Activated CD4-positive, alpha-beta T cell treated with anti-CD3 and anti-CD28 coated beads for 1 hour (primary cell): ENCODE measurements around the gene ARSD.
"Not testable (repeated sequence)": the region's sequence is repeated elsewhere in the genome, so short reads cannot be mapped to it uniquely, and the experiment has no call there.

ENCODE experiments used
- DNase-seq: peaks from one replicate; pipeline ENCODE4 v3.0.0-alpha.2; 2020

ARSD gene

DNA sequence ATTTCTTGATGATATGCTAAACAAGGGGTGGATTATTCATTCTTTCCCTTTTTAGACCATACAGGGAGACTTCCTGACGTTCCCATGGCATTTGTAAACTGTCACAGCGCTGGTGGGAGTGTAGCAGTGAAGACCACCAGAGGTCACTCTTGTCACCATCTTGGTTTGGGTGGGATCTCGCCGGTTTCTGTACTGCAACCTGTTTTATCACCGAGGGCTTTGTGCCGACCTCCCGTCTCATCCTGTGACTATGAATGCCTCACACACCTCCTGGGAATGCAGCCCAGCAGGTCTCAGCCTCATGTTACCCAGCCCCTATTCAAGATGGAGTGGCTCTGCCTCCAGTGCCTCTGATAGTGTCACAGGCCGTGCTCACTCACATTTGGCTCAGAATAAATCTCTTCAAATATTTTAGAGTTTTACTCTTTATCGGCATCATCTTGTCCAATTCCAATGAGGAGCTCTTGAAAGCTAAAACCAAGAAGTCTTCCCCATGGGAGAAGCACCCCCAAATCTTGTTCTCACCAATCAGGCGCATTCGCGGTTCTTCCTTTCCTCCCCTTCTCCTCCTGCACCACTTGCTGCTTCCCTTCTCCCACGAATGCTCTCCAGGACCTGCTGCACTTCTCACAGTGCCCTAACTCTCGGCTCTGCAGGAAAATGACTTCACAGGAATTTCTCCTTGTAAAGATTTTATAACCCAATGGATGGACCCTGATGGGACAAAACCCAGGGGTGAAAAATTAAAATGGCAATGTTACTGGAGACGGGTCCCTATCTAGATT, 39.2 kb downstream of the ARSD start:
- DNase-seq, result not testable (repeated sequence)

DNA sequence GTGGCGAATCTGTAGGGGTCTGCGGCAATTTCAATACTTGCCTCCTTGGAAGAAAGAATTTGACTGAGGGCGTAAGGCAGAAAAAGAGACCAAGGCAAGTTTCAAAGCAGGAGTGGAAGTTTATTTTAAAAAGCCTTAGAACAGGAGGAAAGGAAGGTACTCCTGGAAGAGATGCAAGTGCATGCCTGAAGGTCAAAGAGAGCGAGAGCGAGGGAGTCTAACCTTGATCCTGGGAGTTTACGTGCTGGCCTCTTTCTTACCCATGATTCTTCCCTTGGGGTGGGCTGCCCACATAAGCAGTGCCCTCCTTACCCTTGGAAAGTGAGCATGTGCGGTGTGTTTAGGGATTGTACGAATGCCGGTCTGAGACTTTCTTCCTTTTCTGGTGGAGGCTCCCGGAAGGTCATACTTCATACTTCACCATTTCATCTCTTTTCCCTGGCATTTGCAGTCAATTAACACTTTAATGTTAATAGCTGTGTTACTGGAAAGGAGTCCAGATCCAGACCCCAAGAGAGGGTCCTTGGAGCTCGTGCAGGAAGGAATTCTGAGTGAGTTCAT, 40.0 kb downstream of the ARSD start:
- DNase-seq, result no peak

DNA sequence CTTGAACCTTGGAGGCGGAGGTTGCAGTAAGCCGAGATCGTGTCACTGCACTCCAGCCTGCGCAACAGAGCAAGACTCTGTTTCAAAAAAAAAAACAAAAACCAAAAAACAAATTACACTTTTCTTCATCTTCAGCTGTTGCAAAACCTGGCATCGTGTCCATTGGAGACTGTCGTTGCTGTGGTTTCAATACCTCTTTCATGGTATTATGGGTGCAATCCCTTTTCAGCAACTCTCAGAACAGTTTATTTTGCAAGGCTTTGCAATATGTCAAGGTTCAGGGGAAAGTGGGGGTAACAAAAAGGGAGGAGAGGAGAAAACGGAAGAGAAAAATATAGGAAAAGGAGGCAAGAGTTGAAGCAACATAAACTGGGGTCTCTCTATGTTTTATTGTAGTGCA, 40.8 kb downstream of the ARSD start:
- no peak for DNase-seq

DNA sequence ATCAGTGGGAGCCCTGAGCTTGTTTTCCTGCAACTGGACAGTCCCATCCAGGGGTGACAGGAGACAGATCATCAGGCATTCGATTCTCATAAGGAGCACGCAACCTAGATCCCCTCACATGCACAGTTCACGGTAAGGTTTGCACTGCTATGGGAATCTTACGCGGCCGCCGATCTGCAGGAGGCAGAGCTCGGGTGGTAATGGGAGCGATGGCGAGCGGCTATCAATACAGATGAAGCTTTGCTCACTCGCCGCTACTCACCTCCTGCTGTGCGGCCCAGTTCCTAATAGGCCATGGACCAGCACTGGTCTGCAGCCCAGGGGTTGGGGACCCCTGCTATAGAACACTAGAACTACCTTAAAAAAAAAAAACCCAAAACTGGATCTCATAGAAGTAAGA, 45.4 kb downstream of the ARSD start:
- no peak for DNase-seq

DNA sequence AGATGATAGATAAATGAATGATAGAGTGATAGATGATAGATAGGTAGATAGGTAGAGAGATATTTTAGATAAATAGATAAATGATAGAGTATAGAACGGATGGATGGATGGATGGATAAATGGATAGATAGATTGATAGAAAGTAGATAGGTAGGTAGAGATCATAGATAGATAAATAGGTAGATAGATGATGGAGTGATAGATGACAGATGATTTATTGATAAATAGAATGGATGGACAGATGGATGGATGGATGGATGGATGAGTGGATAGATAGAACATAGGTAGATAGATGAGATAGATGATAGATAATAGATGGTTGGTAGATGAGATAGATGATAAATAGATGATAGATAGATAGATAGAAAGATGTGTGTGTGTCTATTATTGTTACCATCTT, 49.5 kb downstream of the ARSD start:
- no peak for DNase-seq

DNA sequence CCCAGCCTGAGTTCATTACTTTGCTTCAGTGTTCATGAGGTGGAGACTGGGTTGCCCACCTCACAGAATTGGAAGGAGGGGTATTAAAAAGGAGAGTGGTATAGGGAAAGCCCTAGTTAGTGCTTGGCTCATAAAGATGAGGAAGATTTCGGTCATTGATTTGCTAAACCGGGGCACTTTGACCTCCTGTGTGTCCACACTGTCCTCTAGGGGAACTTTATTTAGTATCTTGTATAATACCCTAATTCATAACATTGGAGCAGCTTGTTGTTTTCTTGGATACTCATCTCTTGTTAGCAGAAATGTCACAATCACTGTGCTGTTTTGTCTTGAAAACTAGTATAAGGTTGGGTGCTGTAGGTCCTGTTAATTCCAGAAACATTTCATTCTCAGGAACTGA, 50.6 kb downstream of the ARSD start:
- no peak for DNase-seq

DNA sequence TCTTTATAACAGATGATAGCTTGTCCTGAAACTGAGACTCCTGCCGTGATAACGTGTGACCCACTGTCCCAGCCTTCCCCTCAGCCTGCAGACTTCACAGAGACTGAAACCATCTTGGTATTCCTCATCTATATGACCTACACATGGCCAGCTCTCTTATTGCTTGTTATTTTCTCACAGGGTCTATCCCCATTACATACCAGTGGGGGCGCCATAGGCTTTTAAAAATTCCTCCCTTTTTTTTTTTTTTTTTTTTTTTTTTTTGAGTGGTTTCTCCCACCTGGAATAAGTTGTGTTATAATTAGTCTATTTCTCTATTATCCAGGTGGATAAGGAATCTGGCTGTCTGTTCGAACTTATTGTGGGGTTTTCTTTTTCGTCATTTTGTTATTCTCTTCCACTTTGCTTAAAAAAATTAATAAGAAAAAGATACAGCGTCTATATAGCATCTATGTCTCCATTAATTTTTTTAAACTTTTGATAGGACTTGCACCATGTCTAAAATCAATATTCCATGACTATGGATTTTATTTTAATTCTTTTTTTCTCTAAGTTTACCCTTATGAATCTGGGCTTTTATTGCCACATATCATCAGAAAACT, 53.2 kb downstream of the ARSD start:
- DNase-seq, result no peak

DNA sequence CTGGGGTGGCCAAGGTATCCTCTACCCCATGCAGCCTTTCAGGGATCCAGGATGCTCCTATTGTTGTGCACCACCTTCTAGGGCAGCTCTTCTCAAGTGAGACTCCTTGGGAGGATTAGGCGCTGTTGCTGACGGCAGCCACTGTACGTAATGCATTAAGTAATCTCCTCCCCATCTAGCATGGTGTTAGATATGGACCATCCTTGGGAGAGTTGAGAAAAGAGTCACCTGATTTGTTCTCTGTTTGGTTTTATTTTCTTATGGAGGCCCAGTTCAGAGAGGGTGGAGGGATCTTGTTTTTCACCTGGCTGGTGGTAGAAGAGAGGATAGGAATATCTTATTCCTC, 54.0 kb downstream of the ARSD start:
- DNase-seq, result no peak

DNA sequence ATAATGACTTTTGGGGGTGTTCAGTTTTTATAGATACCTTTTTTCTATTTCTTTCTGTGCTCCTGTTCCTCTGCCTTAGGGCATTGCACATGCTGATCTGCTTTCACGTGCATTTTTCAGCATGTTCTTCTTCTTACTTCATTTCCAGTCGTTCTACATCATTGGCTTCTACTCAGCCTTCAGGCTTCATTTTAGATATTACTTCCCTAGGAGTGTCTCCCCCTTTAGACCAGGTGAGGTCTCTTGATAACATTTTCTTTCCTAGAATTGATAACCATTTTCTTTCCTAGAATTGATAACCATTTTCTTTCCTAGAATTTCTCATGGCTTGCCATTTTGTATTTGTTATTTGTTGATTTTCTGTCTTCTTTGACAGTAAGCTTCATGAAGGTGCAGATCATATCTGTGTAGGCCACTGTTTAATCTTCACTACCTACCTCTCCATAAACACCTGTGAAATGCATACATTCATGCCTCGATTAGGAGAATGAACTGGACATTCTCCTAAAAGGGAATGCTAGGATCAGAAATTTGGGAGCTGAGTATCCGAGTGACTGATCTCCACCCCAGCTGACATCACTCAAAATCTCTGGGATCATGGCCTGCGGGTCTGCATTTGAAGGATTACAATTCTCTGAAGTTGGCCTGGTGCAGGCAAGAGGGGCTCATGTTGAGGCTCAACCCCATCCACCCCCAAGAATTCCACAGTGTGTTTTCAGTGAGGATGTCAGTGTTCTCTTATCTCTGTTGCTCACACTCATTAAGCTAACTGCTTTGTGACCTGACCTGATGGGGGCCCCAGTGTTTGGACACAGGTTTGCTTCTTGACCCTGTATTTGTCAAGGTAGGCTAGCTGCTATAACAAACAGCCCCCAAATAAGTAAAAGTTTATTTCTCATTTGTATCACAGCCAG, 54.7 kb downstream of the ARSD start:
- DNase-seq, result no peak

DNA sequence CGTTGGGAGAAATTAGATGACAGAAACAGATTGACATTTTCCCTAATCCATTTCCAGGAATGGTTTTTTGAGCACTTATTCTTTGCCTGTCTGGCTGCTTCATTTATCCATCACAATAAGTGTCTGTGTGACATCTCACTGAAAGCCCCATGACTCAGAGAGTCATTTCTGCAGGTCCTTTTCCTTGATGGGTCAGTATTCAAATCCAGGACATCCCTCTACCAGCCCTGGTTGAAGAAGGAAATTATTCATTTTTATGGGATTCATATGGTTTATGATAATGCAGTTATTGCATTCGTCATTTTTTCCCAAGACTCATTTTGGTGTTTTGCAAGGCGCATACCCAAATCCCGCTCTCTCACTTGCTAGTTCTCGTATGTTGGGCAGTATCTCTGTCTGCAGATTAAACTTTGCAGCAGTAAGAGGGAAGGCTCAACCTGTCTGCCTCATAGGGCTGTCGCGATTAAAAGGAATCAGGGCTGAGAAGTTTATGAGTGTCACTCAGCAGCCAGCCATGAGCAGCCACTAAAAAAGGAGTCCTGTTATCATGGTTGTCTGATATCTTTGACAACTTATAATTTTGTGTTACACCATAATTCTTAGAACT, 56.4 kb downstream of the ARSD start:
- DNase-seq, result no peak

DNA sequence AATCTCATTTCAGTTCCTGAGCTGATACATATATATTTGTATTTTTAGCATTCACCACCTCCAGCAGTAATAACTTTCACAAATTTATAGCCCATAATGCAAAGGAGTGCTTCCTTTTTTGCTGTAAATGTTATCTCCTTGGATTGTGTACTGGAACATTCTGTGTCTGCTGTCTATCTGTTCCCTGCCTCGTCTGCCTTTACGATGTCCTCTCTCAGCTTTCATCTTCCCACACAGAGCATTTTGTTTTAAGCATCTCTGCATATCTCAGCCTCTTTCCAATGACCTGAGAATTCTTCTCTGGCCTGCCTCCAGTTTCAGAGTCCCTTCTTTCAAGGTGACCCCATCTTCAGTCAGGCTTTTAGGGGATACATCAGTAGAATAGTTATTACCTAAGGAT, 57.3 kb downstream of the ARSD start:
- no peak for DNase-seq

DNA sequence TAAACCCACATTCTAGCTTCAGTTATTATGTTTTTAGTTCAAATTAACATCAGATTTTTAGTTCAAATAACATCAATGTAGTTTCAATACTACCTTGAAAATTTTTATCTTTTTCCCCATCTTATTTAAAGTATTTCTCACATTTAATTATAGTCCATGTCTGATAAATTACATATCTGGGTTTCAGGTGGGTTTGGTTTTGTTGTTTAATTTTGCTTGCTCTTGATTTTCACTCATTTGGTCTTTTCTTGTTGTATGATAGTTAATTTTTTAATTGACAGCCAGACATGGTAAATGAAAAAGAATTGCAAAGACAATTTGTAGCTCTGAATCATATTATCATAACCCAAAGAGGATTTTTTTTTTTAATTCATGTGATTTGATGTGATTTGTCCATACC, 58.5 kb downstream of the ARSD start:
- no peak for DNase-seq

DNA sequence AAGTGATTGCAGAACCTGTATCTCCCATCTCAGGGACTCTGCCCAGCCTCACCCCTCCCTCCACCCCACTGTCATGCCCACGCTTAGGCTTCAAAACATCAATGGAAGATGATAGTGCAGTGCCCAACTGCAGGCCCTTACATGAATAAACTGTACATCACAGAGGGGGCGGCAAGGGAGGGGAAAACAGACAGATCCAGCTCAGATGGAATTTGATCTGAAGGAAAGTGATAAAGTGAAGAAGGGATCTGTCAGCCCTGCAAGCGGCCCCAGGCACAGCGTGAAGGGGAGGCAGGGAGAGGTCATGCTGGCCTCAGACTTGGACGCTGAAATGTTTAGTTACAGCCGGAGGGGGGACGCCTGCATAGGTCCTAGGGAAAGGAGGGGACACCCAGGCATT, 61.9 kb downstream of the ARSD start:
- DNase-seq, result no peak

DNA sequence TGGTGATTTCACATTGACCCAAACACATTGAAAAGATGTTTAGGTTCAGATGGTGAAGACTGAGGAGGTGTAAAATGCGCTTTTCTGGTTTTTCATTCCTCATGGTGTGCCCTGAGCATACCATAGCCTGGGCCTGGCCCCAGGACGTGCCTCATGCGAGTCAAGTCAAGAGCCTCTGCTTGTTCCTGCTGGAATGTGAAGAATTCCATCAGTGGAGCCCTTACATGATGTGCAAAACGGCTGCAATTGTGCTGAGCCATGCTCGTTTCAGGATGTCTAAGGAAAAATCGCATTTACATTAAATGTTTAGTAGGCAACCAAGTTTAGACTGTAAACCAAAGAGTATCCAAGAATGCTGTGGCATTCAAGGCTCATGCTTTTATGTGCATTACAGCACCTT, 65.5 kb downstream of the ARSD start:
- no peak for DNase-seq

DNA sequence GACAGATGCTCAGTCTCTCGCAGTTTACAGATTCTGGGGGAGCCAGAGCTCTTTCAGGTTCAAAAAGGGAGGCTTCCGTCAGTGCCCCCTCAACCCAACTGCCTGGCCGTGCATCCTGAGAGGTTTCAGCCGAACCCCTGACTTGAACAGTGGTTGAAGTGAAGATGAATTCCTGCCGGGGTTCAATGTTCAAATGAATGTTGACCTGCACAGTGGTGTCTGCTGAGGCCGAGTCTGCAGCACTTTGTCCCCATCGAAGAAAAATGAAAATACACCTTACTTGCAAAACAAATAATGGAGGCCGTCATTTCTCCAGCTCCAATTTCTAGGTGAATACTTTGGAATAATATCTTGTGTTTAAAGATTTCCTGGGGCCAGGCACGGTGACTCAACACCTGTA, 66.7 kb downstream of the ARSD start:
- DNase-seq, result no peak

DNA sequence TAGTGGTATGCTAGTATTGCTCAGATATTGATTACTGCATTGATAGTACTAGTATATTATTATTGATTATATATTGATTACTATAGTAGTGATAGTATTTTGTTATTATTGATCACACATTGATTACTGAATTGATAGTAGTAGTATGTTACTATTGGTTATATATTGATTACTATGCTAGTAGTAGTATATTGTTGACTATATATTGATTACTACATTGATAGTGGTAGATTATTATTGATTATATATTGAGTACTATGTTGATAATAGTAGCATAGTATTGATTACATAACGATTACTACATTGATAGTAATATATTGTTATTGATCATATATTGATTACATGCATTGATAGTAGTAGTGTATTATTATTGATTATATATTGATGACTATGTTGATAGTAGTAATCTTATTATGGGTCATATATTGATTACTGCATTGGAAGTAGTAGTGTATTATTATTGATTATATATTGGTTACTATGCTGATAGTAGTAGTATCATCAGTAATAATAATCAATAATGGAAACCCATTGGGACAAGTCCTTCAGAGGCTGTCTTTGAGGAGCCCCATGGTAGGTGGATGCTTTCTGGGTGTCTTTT, 69.8 kb downstream of the ARSD start:
- no peak for DNase-seq

DNA sequence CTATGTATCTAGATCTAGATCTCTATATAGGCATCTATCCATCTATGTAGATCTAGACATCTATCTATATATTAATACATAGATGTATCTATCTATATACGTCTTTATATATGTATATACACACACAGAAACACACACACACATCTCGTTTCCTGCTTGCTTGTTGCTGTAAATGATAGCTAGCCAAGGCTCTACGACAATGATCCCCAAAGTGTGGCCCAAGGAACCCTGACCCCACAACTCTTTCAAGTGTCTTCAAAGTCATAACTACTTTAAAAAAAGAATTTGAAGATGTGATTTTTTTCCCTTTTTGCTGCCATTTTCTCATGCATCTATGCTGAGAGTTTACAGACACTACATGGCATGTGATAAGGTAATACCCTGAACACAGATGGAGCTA, 71.6 kb downstream of the ARSD start:
- no peak for DNase-seq

DNA sequence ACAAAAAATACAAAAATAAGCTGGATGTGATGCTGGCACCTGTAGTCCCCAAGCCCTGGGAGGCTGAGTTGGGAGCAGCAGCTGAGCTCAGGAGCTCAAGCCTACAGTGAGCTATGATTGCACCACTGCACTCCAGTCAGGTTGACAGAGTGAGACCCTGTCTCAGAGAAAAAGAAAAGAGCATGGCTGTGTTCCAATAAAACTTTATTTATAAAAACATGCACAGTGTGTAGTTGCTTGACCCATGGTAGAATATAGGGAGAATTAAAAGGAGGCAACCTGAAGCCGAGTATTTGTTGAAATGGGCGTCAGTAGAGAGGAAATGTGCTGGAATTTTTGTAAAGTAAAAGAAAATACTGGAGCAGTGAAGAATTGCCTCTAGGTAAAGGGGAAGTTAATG, 73.4 kb downstream of the ARSD start:
- DNase-seq, result no peak

DNA sequence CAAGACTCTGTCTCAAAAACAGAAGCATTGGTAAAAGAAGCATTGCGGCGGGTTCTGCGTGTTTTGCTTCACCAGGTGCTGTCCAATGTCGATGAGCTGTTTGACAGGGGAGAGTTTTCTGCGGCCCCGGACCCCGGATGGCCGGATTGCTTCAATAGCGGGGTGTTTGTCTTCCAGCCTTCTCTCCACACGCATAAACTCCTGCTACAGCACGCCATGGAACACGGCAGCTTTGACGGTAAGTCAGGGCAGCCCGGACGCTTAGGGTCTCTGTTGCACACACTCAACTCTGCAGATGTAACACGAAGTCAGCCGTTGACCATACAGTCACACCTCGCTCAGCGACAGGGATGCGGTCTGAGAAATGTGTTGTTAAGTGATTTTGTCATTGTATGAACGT, 74.2 kb downstream of the ARSD start:
- no peak for DNase-seq
